GM19025 (cell line): Measurements from ENCODE around the gene COA1.
"Not testable (repeated sequence)": the region's sequence is repeated elsewhere in the genome, so short reads cannot be mapped to it uniquely, and the experiment has no call there.

ENCODE experiments used
- ATAC-seq: cut with Tn5 transposase; IDR thresholded peaks from one replicate; pipeline ENCODE4 v1.9.1; 2021; ENCODE audit warnings: mild to moderate bottlenecking, low read depth, moderate library complexity; ENCODE audit not compliant: unreplicated experiment

COA1 gene

DNA sequence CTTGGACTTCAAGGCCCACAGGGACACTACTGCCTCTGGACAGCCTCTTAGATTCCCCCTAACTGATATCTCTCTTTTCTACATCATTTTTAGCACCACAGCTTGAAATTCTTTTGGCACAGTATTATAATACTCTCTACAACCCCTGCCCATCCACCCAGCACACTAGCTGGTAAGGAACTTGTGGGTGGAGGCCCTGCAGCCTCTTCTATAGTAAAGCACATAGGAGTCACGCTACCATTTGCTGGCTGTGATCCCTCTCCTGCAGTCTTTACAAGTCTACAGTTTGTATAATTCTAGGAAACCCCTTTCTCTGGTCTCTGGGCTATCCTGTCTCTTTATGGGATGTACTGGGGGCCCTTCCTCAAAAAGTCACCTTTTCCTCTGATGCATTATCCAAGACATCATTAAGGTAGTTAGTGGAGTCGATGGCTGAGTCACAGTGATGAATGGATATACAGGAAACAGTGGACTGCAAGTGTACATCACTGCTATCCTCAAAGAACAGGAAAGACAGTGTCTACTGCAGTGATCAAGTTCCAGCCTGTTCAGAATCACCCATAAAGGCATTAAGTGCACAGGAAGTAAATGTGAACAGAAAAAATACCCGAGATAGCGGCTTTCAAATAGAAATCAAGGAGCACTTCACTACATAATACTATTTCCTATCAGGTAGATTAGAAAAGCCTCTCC lies 92.1 kb downstream of the COA1 start:
- ATAC-seq, result no peak

DNA sequence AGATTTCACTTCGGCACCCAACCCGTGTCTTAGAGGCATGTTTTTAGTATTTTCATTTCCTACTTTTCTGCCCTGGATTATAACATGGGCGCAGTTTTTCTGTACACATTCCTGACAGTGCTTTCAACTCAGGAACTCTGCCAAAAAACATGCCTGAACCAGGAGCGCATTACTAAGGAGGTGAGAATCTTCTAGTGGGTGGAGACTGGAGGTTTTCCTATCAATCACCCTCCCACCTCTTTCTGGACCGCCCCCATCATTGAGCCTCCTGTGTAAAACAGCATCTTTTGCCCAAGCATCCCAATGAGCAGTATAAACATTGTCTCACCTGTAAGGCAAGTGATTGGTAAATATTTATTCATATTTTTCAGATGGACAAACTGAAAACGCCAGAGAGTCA lies 93.2 kb downstream of the COA1 start:
- ATAC-seq, result no peak

DNA sequence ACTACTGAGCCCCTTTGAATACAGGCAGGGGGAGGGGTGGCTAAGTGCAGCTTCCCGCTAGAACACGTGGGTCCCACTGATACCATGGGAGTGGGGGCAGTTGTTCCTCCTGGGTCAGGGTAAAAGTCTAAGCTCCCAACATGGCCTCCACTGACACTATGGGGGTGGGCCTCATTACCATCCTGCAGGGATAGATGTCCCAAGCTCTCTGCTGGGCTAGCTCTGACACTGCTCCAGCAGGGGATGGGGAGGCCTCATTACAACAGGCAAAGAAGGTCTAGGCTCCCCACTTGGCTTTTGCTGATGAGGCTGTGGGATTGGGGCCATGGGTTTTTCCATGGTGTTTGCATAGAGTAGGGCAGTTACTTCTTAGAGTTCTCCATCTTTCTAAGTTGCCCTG lies 94.9 kb downstream of the COA1 start:
- no peak for ATAC-seq

DNA sequence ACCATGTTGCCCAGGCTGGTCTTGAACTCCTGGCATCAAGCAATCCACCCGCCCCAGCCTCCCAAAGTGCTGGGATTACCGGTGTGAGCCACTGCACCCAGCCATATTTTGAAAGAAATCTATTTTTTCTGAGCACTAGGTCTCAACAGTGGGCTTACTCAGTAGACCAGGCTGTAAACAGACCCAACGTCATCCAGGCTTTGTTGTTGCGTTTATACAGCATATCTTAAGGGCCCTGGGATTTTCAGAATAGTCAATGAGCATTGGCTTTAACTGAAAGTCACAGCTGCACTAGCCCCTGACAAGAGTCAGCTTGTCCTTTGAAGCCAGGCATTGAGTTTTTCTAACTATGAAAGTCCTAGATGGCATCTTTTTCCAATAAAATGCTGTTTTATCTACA lies 96.6 kb downstream of the COA1 start:
- ATAC-seq, result no peak

GRCh38 chr7:43631559-43631958 lies 97.8 kb downstream of the COA1 start:
- no peak for ATAC-seq

- no peak for ATAC-seq
Measured at GRCh38 chr7:43630482-43630881, 98.8 kb downstream of the COA1 start.

- ATAC-seq, result no peak
Measured at GRCh38 chr7:43629857-43630256, 99.5 kb downstream of the COA1 start.

GRCh38 chr7:43628431-43628830 lies 100.9 kb downstream of the COA1 start:
- ATAC-seq, result no peak

GRCh38 chr7:43627798-43628197 lies 101.5 kb downstream of the COA1 start:
- ATAC-seq, result not testable (repeated sequence)

DNA sequence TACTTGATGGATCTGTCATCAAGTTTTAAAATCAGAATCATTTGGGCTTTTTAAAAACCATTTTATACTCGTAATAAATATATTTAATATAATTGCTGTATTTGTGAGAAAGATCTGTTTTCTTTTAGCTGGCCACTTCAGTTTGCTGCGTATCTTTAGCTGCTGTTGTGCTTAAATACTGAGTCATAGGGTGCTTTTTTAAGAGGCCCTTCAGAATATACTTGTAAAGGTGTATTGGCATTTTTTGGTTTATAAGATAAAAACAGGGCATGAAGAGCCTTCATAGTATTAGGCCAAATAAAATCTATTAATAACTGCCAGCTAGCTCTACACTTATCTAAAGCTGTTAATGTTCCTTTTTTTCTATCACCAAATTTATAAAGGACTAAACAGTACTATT lies 102.6 kb downstream of the COA1 start:
- no peak for ATAC-seq

DNA sequence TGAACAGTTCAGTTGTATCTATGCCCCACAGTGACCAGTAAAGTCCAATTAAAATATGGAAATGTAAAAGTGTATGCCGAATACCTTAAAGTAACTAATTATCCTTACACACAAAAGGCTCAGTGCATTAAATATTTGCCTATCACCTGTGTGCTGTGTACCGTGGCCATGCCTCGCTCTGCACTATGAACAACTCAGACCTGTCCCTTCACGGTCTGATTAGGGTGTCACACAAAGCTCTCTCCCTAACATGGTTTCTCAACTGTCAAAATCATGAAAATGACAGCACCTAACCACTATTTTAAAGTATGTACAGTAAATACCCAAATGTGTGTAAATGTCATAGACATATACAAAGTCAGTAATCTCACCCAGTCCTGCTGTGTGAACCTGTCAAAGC lies 103.3 kb downstream of the COA1 start:
- no peak for ATAC-seq

DNA sequence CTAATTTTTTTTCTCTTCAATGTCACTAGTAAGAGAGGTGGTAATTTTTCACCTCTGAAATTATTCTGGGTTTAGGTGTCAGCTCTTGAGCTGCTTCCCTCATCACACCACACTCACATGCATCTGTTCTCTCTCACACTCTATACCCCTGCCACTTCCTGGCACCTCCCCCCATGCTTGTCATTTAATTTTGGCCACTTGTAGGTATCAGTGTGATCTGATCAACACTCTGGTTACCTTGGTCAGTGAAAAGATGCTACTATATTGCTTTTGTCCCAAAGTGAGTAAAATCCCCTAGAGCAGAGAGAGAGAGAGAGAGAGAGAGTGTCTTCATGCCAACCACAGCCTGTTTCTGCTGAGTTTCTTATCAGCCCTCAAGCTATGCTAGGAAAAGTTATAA lies 103.9 kb downstream of the COA1 start:
- no peak for ATAC-seq

DNA sequence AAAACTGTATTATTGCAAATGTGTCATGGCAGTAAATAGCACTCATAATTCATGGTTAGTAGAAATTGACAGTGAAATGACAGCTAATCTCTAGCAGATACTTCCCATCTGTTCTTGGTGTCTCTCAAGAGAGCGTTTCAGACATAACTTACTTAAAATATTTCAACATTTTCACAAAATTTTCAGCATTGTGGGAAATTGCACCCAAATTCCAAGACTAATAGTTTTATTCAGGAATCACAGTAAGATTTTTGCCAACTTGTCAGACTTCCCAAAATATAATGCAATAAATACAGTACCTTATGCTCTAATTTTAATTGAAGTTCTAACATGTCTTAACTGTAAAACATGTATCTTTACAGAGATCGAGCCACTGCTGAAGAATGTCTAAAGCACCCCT lies 105.2 kb downstream of the COA1 start:
- ATAC-seq, result no peak

DNA sequence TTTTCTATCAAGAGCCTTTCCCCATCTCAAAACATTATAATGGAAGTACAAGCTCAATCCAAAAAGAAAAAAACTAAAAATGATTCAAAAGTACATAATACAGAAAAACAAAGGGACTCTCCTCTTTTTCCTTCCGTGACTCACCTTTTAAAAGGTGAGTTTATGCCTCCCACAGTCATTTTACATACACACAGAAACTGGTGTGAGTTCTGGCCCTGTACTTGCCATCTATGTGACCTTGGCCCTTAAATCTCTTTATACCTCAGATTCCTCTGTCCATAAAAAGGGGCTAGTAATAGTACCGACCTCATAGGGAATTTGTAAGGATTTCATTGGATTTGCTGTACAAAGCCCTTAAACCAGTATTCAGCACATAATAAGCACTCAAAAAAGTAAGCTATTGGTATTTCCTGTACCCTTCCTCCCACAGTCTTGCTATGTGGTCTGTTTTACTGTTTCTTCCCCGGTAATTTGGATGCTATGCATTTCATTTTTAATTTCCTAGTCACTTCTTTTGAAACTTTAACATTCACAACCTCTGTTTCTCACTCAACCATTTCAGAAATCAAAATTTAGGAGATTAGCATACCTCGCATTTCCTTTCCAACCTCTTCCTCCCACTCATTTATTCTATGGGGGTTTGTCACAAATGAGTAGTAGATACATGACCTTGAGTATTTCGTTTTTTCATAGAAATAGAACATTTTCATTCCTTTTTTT lies 107.4 kb downstream of the COA1 start:
- no peak for ATAC-seq

DNA sequence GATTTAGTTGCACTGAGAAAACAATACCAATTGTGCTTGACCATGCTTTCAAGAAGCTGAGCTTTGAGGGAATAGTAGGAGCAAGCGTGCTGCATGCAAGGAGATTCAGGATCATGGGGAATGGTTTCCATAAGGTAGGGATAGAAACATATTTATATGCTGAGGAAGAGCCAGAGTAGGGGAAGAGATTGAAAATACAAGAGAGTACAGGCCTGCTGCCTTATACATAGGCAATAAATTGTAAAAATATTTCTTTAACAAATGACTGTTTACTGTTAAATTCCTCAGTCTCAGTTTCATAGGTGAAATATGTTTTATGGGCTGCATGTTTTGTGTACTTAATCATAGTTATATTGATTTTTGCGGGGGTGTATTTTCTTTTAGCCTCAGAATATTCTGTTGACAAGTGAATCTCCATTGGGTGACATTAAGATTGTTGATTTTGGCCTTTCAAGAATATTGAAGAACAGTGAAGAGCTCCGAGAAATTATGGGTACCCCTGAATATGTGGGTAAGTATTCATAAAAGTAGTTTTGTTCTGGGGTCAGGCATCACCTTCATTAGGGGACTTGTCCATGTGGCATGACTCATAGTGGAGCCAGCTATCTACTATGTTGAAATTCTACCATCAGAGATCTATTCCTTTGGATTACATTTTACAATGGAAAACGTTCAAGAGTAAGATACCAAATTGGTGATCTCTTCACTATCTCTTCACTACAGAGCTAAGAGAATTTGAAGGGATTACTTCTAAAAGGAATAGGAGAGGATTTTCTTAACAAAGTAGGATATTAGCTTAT lies 109.9 kb downstream of the COA1 start:
- ATAC-seq, result no peak

DNA sequence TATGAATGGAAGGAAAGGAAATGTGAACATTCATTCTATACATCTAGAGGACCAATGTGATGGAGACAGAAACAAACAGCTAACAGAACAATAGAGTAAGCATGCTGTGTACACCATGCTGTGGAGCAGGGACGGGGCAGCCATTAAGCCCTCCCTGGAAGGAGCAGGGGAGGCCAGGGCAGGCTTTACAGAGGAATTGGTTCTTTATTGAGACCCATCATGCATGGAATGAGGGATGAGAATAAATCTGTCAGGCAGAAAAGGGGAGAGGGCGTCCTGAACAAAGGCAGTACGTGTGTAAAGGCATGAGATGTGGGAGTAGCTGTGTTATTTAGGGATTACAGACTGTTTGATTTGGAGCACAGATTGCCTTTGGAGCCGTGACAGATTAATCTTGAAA lies 111.2 kb downstream of the COA1 start:
- ATAC-seq, result no peak

DNA sequence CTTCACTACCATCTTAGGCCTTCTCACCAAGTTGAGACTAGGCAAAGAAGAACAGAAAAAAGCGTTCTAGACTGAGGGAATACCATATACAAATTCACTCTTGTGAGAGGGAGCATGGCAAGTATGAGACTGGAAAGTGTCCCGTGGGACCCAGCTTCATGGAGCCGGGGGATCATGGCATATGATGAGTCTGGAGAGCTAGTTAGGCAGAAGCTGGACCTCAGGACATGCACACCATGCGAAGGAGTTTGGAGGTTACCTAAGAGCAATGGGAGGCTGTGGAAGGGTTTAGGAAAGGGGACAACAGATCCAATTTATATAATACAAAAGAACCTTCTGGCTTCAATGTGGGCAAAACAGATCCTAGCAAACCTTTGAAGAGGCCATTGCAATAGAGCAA lies 112.3 kb downstream of the COA1 start:
- ATAC-seq, result no peak

DNA sequence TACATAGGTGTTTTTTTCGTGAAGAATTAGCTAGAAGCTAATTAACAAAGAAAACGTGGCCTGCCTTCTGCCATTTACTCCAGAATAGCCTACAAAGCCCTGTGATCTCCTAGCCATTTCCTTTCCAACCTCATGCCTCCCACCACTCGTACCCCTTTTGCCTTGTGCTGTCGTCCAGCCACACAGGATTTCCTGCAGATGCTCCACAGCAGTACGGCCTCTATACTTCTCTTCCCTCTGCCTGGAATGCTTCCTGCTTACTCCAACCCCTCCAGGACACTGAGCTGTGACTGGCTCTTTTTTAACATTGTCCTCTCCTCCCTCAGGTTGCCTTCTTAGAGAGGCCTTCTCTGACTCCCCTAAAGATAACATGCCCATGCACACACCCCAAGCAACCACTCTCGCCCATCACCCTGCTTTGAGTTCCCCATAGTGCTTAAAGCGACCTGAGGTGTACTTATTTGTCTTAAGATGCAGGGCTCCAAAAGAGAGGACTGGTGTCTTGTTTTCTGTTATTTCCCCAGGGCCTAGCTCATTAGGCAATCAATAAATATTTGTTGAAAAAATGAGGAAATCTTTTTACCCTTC lies 113.7 kb downstream of the COA1 start:
- no peak for ATAC-seq

- ATAC-seq, result no peak
Measured at GRCh38 chr7:43612599-43613589, 116.4 kb downstream of the COA1 start.

DNA sequence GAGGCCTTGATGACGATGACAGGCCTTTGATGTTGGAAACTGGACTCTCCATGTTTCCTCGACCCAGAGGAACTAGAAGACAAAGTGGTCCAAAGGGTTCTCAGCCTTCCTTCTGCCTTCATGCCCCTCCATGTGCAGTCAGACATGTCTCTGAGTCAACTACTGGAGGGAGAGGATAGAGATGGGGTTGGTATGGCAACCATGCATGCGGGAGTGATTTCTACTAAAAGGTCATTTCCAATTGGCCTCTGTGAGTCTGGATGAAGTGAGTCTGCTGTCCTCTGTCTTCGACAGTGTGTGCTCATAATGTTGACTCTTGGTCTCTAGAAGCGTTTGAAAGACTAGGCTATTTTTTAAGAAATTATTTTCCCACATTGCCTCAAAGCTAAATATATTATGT lies 117.2 kb downstream of the COA1 start:
- no peak for ATAC-seq
